Measurements from ENCODE around the gene ANKRD55.

The ANKRD55 gene

DNA sequence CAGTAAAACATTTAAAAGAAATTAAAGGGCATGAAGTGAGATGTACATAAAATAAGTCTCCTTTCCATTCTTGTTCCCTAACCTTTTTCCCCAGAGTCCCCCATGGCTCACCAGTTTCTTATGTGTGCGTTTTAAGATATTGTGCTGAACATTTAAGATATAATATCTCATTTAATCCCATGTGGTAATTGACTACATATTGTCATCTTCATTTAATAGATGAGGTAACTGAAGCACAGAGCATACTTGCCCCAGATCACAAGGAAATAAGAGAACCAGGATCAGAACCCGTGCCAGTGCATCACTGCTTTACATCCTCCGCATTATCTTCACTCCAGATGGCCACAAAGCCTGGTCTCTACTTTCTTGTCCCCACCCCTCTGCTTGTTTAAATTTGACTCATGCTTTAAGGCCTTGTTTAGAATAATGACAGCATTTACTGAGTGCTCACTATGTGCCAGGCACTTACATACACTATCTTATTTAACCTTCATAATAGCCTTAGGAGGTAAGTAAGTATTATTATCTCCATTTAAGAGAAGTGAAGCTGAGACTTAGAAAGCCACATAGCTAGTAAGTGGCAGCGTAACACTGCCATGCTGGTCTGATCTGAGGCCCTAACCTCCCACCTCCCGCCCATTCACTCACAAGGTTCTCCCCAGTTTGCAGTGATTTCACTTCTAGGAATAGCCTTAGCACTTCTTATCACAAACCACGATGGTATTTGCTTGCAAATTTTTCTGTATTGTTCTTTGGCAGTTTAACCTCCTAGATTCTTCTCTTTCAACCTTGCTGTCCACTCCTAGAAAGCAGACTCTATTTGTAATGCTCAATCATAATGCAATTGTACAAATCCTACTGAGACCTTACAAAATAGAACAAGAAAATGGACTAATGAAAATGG is 160.0 kb downstream of the ANKRD55 start:
- no peak for DNase-seq

DNA sequence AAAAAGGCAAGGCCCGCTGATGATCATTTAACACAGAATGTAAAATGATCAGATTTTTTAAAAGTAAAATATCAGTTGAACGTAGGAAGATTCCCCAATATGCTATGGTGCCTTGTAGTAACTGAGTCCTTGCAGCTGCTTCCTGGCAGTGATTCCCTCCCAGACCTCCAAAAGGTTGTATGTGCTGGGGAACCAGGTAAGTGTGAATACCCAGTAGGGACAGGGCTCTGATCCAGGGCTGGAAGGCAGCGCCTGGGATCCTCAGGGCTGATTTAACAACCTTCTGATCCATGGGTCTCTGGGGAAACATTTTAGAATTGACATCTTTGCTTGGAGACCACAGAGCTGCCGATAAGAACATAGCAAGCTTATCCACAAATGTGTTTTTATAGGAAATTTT is 161.7 kb downstream of the ANKRD55 start:
- DNase-seq = no peak

DNA sequence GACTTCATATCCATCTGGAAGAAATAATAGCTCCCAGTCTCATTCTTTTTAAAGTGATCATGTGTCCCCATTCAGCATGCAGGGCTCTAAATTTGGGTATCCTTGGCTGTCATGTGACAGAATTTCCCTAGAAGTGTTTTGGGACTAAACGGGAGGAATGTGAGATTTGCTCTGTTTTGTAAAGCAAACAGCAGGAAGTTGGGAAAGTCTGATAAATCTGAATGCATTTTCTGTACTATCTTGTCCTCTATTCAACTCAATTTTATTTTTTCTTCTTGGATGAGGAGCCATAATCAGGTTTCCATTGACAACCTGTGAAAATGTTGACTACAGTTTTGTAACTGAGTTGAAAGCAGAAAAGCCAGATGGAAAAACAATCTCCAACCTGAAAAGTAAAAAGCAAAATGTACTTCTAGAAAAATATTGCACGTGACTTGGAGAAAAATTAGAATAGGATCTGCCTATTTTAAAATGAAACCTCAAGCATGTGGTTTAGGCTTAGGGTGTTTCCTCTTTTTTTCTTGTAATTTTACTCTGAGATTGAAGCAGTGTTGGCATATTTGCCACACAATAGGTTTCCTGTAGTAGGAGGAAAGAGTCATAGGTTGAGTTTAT is 162.2 kb downstream of the ANKRD55 start:
- DNase-seq = peak; percentile 48

DNA sequence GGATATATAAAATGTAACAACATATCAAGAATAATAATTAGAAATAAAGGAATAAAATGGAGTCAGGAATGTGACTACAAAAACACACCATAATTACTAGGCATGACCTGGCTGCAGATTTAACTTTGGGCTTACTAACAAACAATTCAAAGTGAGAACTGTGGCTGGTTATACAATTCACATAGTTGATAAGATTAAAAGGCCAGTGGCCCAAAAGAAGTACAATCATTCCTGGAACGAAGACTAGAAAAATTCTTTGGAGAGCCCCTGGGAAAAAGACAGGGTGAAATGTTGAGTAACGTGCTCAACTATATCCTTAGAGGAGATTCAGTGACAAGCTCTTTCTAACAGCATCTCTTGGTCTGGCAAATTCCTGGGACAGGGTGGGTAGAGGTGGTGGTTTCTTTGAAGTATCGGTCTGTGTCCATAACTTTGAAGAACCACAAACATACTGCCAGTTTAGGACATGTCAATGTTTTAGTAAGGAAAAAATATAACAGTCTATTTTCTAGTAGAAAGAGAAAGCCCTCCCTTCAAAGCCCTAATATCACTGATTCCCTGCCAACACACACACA is 163.4 kb downstream of the ANKRD55 start:
- no peak for DNase-seq

- DNase-seq = no peak
Measured at GRCh38 chr5:56066931-56067450, 166.1 kb downstream of the ANKRD55 start.

DNA sequence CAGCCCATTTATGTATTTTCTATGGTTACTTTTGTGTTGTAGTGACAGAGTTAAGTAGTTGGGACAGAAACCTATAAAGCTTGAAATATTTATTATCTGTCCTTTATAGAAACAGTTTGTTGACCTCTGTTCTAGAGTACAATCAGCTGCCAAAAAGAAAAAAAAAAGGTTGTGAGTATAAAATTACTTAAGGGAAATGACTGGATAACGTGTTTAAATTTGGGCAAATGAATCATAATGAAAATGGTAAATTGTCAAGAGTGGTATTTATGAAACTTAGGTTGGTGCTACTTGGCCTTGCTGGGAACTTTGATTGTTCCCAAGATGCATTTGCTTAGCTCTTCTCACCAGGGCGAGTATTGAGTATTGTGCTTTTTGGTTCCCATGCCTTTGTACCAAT is 168.1 kb downstream of the ANKRD55 start:
- DNase-seq = no peak

- DNase-seq = no peak
Measured at GRCh38 chr5:56060276-56061110, 172.6 kb downstream of the ANKRD55 start.

DNA sequence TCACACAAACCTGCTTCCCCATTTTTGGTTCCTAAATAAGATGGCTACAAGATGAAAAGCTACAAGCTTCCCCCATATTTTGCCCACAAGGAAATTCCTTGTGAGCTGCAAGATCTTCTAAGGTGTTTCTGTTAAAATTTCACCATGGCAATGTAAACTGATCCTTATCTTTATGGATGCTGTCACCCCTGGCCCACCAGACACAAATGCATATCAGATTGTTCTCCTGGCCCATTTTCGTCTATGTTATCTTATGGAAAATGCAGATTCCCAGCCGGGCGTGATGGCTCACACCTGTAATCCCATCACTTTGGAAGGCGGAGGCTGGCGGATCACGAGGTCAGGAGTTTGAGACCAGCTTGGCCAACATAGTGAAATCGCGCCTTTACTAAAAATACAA is 173.3 kb downstream of the ANKRD55 start:
- no peak for DNase-seq

DNA sequence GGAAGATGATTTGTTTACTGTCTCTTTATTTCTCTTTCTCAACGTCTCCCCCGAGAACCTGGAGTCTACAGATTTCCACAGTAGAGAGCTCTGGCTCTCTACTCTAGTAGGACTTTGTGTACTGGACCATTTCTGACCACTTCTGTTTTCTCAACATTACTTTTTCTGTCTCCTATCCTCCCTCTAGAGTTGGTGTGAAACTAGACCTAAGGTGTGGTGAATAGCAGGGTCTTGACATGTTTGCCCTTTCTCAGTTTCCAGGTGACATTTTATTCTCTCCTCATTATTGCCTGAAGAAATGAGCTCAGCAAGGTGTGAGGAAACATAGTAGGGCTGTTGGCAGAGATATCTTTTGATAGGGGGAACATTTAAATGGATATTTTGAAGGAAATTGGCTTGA is 176.3 kb downstream of the ANKRD55 start:
- no peak for DNase-seq

- DNase-seq = no peak
Measured at GRCh38 chr5:56055859-56056258, 177.3 kb downstream of the ANKRD55 start.

GRCh38 chr5:56055287-56055686 is 177.8 kb downstream of the ANKRD55 start:
- DNase-seq = no peak

GRCh38 chr5:56054666-56055065 is 178.5 kb downstream of the ANKRD55 start:
- DNase-seq = no peak

- DNase-seq = no peak
Measured at GRCh38 chr5:56053363-56053762, 179.8 kb downstream of the ANKRD55 start.

- DNase-seq = no peak
Measured at GRCh38 chr5:56052735-56053134, 180.4 kb downstream of the ANKRD55 start.

GRCh38 chr5:56050551-56051255 is 182.4 kb downstream of the ANKRD55 start:
- peak; percentile 16 for DNase-seq

Data from CD4-positive, alpha-beta T cell treated with Interleukin-4 for 4 hours (primary cell).